Naive thymus-derived CD4-positive, alpha-beta T cell (primary cell): ENCODE data around the gene PRPF19. TPM values are rescaled to one million over a fixed set of nuclear protein-coding genes. Genes with fewer than 3 reads are reported as not detected.

Experiments used
- ATAC-seq: fragments of 150-1000 bp; cut with Tn5 transposase; 2 replicates; pipeline ENCODE4 v1.10.0; 2021; ENCODE audit warnings: mild to moderate bottlenecking, moderate library complexity
- CTCF ChIA-PET: fragments of 350-600 bp; sonication (Branson Sonifier 250); formaldehyde crosslinking; loops from one replicate; lab custom pipeline; 2021; ENCODE audit warnings: antibody characterized with exemption; lab: Charles Lee
- POLR2A ChIA-PET: fragments of 350-600 bp; sonication (Branson Sonifier 250); formaldehyde crosslinking; loops from one replicate; lab custom pipeline; 2021; ENCODE audit warnings: antibody characterized with exemption, inconsistent platforms; lab: Charles Lee
- DNase-seq, 9 donors: peaks; one replicate each; pipeline versions ENCODE4 v3.0.0 to v3.0.0-alpha.2; 2020 to 2022; ENCODE audit warnings: mixed read lengths in 1 of 9
- H3K27ac ChIP-seq: one replicate; pipeline ENCODE4 v1.7.0; 2013; ENCODE audit warnings: mild to moderate bottlenecking, low read depth, low read length, moderate library complexity
- H3K27me3 ChIP-seq, 2 donors: one replicate each; pipeline ENCODE4 v1.7.0; 2013; ENCODE audit warnings: low read length in 2 of 2, mild to moderate bottlenecking in 2 of 2, moderate library complexity in 2 of 2; ENCODE audit not compliant: control insufficient read depth in 2 of 2, insufficient read depth in 2 of 2
- H3K36me3 ChIP-seq, 3 experiments: 1 replicate in 2 of 3; 2 replicates in 1 of 3; pipeline ENCODE4 v1.7.0; 2013; ENCODE audit warnings: low read length in 3 of 3, mild to moderate bottlenecking in 3 of 3, moderate library complexity in 1 of 3; ENCODE audit not compliant: insufficient read depth in 3 of 3, control insufficient read depth in 2 of 3
- H3K4me1 ChIP-seq, 2 donors: one replicate each; pipeline ENCODE4 v1.7.0; 2013; ENCODE audit warnings: low read length in 2 of 2, mild to moderate bottlenecking in 2 of 2, moderate library complexity in 1 of 2; ENCODE audit not compliant: control insufficient read depth in 2 of 2, insufficient read depth in 2 of 2
- H3K4me3 ChIP-seq: 2 replicates; pipeline ENCODE4 v1.7.0; 2013; ENCODE audit warnings: mild to moderate bottlenecking, low read length
- H3K9me3 ChIP-seq, 3 experiments: 1 replicate in 2 of 3; 2 replicates in 1 of 3; pipeline ENCODE4 v1.7.0; 2013; ENCODE audit warnings: low read length in 3 of 3; ENCODE audit not compliant: control insufficient read depth in 2 of 3
- H3K27ac Mint-ChIP-seq, 9 donors: one replicate each; pipeline ENCODE4 v1.8.0; 2020 to 2022; ENCODE audit warnings: mixed read lengths in 9 of 9, mild to moderate bottlenecking in 8 of 9, moderate library complexity in 5 of 9, inconsistent platforms in 2 of 9
- H3K27me3 Mint-ChIP-seq, 5 donors: one replicate each; pipeline ENCODE4 v1.8.0; 2021 to 2022; ENCODE audit warnings: mixed read lengths in 5 of 5, mild to moderate bottlenecking in 1 of 5
- H3K36me3 Mint-ChIP-seq, 5 donors: one replicate each; pipeline ENCODE4 v1.8.0; 2020 to 2022; ENCODE audit warnings: mixed read lengths in 5 of 5, mild to moderate bottlenecking in 3 of 5, inconsistent platforms in 1 of 5
- H3K4me1 Mint-ChIP-seq, 7 donors: one replicate each; pipeline ENCODE4 v1.8.0; 2020 to 2022; ENCODE audit warnings: mixed read lengths in 7 of 7, mild to moderate bottlenecking in 3 of 7, inconsistent platforms in 1 of 7
- H3K4me3 Mint-ChIP-seq, 10 donors: one replicate each; pipeline ENCODE4 v1.8.0; 2020 to 2022; ENCODE audit warnings: mild to moderate bottlenecking in 10 of 10, mixed read lengths in 10 of 10, moderate library complexity in 6 of 10, inconsistent platforms in 2 of 10
- H3K9me3 Mint-ChIP-seq, 11 donors: one replicate each; pipeline ENCODE4 v1.8.0; 2020 to 2022; ENCODE audit warnings: mixed read lengths in 11 of 11, mild to moderate bottlenecking in 4 of 11, inconsistent platforms in 1 of 11, moderate library complexity in 1 of 11
- intact Hi-C, 2 donors: fragments of 100-400 bp; cut with micrococcal nuclease; formaldehyde crosslinking; loops; one replicate each; pipeline ENCODE4 v1.15.1; 2023
- polyA plus RNA-seq, 2 donors: library from polyadenylated mRNA; unstranded; fragments of 300-500 nt; fragmentation: Illumina TruSeq; gene quantifications; one replicate each; pipeline ENCODE4 v1.2.3, GENCODE V29; 2021
- total RNA-seq, 6 experiments: library from RNA in 5 of 6; stranded (reverse) in 5 of 6; gene quantifications; 1 replicate in 5 of 6; 2 replicates in 1 of 6; pipeline ENCODE4 v1.2.3 and lab custom pipeline; 2021 to 2026

Gene PRPF19
- total and polyA plus RNA-seq, 7 experiments from 2014 or later = 17.9 to 139 (median 76.6) TPM

DNA sequence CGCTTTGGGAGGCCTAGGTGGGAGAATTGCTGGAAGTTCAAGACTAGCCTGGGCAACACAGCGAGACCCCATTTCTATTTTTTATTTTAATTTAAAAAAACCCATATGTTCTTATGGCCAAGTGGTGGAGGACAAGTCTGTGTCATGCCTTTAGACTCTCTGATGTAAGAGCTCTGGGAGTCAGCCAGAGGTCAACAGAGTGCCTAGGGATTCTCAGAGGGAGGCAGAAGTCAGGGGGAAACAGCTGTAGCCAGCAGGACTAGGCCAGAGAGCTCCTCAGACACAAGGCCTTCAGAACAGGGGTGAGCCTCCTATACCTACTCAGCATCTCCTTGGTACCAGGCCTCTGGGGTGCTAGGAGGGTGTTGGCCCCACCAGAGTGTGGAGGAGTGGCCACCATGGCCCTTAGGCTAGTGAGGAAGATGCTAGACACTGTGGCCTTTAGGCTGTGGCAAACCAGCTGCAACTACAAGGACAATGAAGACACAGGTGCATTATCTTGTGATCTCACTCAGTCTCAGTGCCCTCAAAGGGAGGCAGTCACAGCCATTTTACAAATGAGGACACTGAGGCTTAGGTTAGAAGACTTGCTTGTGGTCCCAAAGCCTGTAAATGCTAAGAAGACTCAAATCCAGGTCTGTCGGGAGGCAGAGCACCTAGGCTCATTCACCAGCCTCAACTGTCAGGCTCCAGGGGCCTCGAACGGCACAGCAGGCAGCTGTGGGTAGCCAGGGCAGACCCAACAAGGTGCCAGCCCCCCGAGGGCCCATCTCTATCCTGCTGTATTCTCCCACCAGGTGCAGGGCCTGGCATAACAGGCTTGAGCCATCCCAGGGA lies 34.0 kb downstream of the PRPF19 start:
- Mint-ChIP-seq H3K27ac (peak overlapping the region in 1 of 9 donors; percentile 59), H3K9me3 (no peaks in the 10 kb centered on the region), H3K36me3 (peaks cover 0 to 3% (median 0%) of the 10 kb centered on the region in 5 donors), H3K4me1 (peaks cover 0 to 20% (median 5%) of the 10 kb centered on the region in 7 donors), H3K4me3 (no peak overlapping the region), H3K27me3 (peaks cover 0 to 3% (median 0%) of the 10 kb centered on the region in 5 donors)
- DNase-seq (no peak), ATAC-seq (peak; percentile 10)
- H3K4me3 ChIP-seq = no peak overlapping the region
- no peaks in the 10 kb centered on the region for H3K27me3 ChIP-seq
- peaks cover 0 to 13% (median 0%) of the 10 kb centered on the region in 3 experiments for H3K36me3 ChIP-seq
- H3K9me3 ChIP-seq = no peaks in the 10 kb centered on the region
- ChIA-PET POLR2A (interaction anchor here (1.4 kb wide), 1 partner anchor 58 kb away, joined by 3 read pairs; no protein-coding TSS in a partner anchor), CTCF (no interaction called here)
- peaks cover 0 to 25% of the 10 kb centered on the region in 2 donors for H3K4me1 ChIP-seq
- intact Hi-C loops = no loop called here
- no peak overlapping the region for H3K27ac ChIP-seq

DNA sequence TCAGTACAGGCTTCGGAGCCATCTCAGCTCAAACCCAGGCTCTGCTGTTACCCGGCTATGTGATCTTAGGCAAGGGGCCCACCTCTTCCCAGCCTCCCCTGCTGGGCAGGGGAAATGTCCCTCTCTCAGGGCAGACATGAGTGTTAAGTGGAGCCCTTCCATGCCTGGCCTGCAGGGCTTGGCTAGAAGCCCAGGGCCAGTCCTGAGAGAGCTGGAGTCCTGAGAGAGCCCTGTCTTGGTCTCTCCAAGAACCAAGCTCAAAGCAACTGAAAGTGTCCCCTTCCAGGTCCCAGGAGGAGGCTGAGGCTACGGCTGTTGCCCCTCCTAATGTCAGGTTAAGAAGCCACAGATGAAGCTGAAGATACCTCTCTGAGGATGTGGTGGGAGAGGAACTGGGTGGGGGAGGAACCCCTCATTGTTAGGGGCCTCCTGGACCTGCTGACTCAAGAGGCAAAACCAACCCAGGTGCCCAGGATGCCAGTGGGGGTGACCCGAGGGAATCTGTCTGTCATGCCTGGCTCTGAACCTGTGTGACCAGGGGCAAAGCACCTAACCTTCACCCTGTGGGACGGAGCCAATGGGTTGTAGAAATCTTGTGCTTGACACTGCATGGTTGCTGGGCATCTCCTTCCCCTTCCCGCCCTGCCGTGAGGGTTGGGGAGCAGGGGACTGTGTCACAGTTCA lies 34.9 kb downstream of the PRPF19 start:
- POLR2A ChIA-PET = interaction anchor here (1.4 kb wide), 1 partner anchor 58 kb away, joined by 3 read pairs; no protein-coding TSS in a partner anchor
- ATAC-seq (peak; percentile 24), DNase-seq (no peak)
- Mint-ChIP-seq H3K36me3 (peaks cover 0 to 3% (median 0%) of the 10 kb centered on the region in 5 donors), H3K4me1 (peaks cover 0 to 20% (median 5%) of the 10 kb centered on the region in 7 donors), H3K27ac (peak overlapping the region in 1 of 9 donors; percentile 23), H3K4me3 (no peak overlapping the region), H3K9me3 (no peaks in the 10 kb centered on the region), H3K27me3 (peaks cover 0 to 3% (median 0%) of the 10 kb centered on the region in 5 donors)
- Histone ChIP-seq H3K4me1 (peaks cover 0 to 25% of the 10 kb centered on the region in 2 donors), H3K4me3 (no peak overlapping the region), H3K36me3 (peaks cover 0 to 13% (median 0%) of the 10 kb centered on the region in 3 experiments), H3K27ac (no peak overlapping the region), H3K27me3 (no peaks in the 10 kb centered on the region), H3K9me3 (no peaks in the 10 kb centered on the region)
- intact Hi-C loops = no loop called here
- CTCF ChIA-PET = interaction anchor here (1.2 kb wide), 1 partner anchor 16 kb away, joined by 3 read pairs; no protein-coding TSS in a partner anchor

DNA sequence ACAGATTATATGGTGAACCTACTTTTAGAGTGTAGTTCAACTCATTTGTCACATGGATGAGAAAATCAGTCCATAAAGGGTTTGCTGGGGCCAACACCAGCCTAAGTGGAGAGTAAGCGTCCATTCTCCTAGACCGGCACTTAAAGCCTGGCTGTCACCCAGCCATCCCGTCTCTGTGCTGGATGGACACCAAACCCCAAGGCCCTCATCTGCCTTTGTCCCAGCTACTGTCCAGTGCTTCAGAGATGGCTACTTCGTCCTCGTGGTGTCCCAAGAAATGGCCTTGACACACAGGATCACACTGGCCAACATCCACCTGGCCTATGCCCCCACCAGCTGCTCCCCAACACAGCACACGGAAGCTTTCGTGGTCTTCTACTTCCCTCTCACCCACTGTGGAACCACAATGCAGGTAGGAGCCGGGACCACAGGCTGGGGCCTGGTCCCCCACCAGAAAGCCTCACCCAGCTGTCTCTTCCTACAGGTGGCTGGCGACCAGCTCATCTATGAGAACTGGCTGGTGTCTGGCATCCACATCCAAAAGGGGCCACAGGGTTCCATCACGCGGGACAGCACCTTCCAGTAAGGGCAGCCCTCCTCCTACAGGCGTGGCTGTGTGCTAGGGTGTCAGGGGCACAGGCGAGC lies 35.5 kb downstream of the PRPF19 start:
- ChIA-PET POLR2A (interaction anchor here (1.4 kb wide), 1 partner anchor 57 kb away, joined by 3 read pairs; no protein-coding TSS in a partner anchor), CTCF (interaction anchor here (0.8 to 1.2 kb wide), 2 partner anchors 17 to 379 kb away, joined by 3 to 4 read pairs; no protein-coding TSS in a partner anchor)
- Mint-ChIP-seq H3K27me3 (peaks cover 0 to 3% (median 0%) of the 10 kb centered on the region in 5 donors), H3K4me3 (no peak overlapping the region), H3K4me1 (peaks cover 0 to 20% (median 5%) of the 10 kb centered on the region in 7 donors), H3K9me3 (no peaks in the 10 kb centered on the region), H3K27ac (no peak overlapping the region), H3K36me3 (no peaks in the 10 kb centered on the region)
- ATAC-seq (no peak), DNase-seq (no peak)
- Histone ChIP-seq H3K4me3 (no peak overlapping the region), H3K4me1 (peaks cover 0 to 29% of the 10 kb centered on the region in 2 donors), H3K27me3 (no peaks in the 10 kb centered on the region), H3K36me3 (peaks cover 0 to 8% (median 0%) of the 10 kb centered on the region in 3 experiments), H3K27ac (no peak overlapping the region), H3K9me3 (no peaks in the 10 kb centered on the region)
- intact Hi-C loops = no loop called here

DNA sequence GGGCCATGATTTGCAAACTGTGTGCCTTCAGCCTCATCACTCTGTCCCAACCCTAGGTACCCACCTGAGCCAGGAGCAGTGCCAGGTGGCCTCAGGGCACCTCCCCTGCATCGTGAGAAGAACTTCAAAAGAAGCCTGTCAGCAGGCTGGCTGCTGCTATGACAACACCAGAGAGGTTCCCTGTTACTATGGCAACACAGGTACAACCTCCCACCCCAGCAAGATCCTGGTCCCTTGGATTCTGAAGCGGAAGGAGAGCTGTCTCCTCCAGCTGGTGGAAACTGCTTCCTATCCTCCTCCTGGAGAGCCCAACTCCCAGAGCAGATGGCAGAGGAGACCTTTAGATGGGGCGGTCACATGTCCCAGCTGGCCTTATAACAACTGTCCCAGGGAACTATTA lies 36.1 kb downstream of the PRPF19 start:
- Histone ChIP-seq H3K27ac (no peak overlapping the region), H3K36me3 (peaks cover 0 to 2% (median 0%) of the 10 kb centered on the region in 3 experiments), H3K27me3 (no peaks in the 10 kb centered on the region), H3K4me1 (peaks cover 0 to 29% of the 10 kb centered on the region in 2 donors), H3K4me3 (no peak overlapping the region), H3K9me3 (no peaks in the 10 kb centered on the region)
- POLR2A ChIA-PET = no interaction called here
- H3K36me3 Mint-ChIP-seq = no peaks in the 10 kb centered on the region
- H3K4me1 Mint-ChIP-seq = peaks cover 0 to 20% (median 5%) of the 10 kb centered on the region in 7 donors
- H3K27me3 Mint-ChIP-seq = peaks cover 0 to 3% (median 0%) of the 10 kb centered on the region in 5 donors
- CTCF ChIA-PET = interaction anchor here (0.8 kb wide), 1 partner anchor 380 kb away, joined by 4 read pairs; no protein-coding TSS in a partner anchor
- no peak overlapping the region for H3K27ac Mint-ChIP-seq
- no peak for DNase-seq
- no peaks in the 10 kb centered on the region for H3K9me3 Mint-ChIP-seq
- intact Hi-C loops = no loop called here
- ATAC-seq = no peak
- no peak overlapping the region for H3K4me3 Mint-ChIP-seq

DNA sequence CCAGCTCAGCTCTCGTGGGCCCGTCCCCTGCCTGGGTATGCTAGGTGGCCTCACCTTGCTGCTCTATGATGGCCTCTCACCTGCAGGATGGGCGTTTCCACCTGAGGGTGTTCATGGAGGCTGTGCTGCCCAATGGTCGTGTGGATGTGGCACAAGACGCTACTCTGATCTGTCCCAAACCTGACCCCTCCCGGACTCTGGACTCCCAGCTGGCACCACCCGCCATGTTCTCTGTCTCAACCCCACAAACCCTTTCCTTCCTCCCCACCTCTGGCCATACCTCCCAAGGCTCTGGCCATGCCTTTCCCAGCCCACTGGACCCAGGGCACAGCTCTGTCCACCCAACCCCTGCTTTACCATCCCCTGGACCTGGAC lies 36.9 kb downstream of the PRPF19 start:
- H3K27ac Mint-ChIP-seq = peak overlapping the region in 1 of 9 donors; percentile 33
- peaks cover 0 to 5% (median 0%) of the 10 kb centered on the region in 5 donors for H3K27me3 Mint-ChIP-seq
- ATAC-seq (no peak), DNase-seq (no peak)
- POLR2A ChIA-PET = no interaction called here
- Histone ChIP-seq H3K4me3 (no peak overlapping the region), H3K27me3 (no peaks in the 10 kb centered on the region), H3K36me3 (no peaks in the 10 kb centered on the region), H3K27ac (no peak overlapping the region), H3K4me1 (peaks cover 0 to 29% of the 10 kb centered on the region in 2 donors), H3K9me3 (no peaks in the 10 kb centered on the region)
- H3K4me1 Mint-ChIP-seq = peaks cover 0 to 20% (median 5%) of the 10 kb centered on the region in 7 donors
- CTCF ChIA-PET = no interaction called here
- H3K4me3 Mint-ChIP-seq = no peak overlapping the region
- intact Hi-C loops = no loop called here
- H3K36me3 Mint-ChIP-seq = no peaks in the 10 kb centered on the region
- H3K9me3 Mint-ChIP-seq = no peaks in the 10 kb centered on the region
